Nephron (organoid): ENCODE results near the gene LZTFL1.

Source experiments
- H3K27ac Mint-ChIP-seq, 3 experiments: 2 replicates each; pipeline ENCODE4 v1.8.0; 2020; ENCODE audit warnings: mixed read lengths in 3 of 3, mild to moderate bottlenecking in 2 of 3, moderate library complexity in 1 of 3
- H3K27me3 Mint-ChIP-seq: 2 replicates; pipeline ENCODE4 v1.8.0; 2021; ENCODE audit warnings: low read depth, mild to moderate bottlenecking, moderate library complexity, mixed read lengths
- H3K36me3 Mint-ChIP-seq: 2 replicates; pipeline ENCODE4 v1.8.0; 2020; ENCODE audit warnings: low read depth, mixed read lengths
- H3K4me1 Mint-ChIP-seq: 2 replicates; pipeline ENCODE4 v1.8.0; 2020; ENCODE audit warnings: mixed read lengths
- H3K4me3 Mint-ChIP-seq, 3 experiments: 2 replicates each; pipeline ENCODE4 v1.8.0; 2020; ENCODE audit warnings: mild to moderate bottlenecking in 3 of 3, mixed read lengths in 3 of 3, moderate library complexity in 2 of 3
- H3K9me3 Mint-ChIP-seq: 2 replicates; pipeline ENCODE4 v1.8.0; 2020; ENCODE audit warnings: mixed read lengths
- CTCF ChIP-seq, 3 experiments: fragments of 200-600 bp; sonication (generic); IDR thresholded peaks; one replicate each; pipeline ENCODE4 v1.5.0; 2021; ENCODE audit warnings: antibody characterized with exemption in 3 of 3; ENCODE audit not compliant: unreplicated experiment in 3 of 3

The LZTFL1 gene

GRCh38 chr3:45776611-45777010, 65.3 kb downstream of the LZTFL1 start:
- H3K4me1 Mint-ChIP-seq: peaks cover 5% of the 10 kb centered on the region
- no peak overlapping the region for H3K27ac Mint-ChIP-seq
- peaks cover 50% of the 10 kb centered on the region for H3K27me3 Mint-ChIP-seq
- H3K4me3 Mint-ChIP-seq: no peak overlapping the region
- TF ChIP-seq CTCF (IDR thresholded peaks at IDR 0.05; ENCODE audit: unreplicated experiment in 3 of 3): no peak
- no peaks in the 10 kb centered on the region for H3K36me3 Mint-ChIP-seq
- H3K9me3 Mint-ChIP-seq: no peaks in the 10 kb centered on the region

GRCh38 chr3:45776301-45776595, 65.7 kb downstream of the LZTFL1 start:
- no peak for TF ChIP-seq CTCF (IDR thresholded peaks at IDR 0.05; ENCODE audit: unreplicated experiment in 3 of 3)
- Mint-ChIP-seq H3K4me1 (peaks cover 5% of the 10 kb centered on the region), H3K27ac (no peak overlapping the region), H3K9me3 (no peaks in the 10 kb centered on the region), H3K36me3 (no peaks in the 10 kb centered on the region), H3K27me3 (peaks cover 47% of the 10 kb centered on the region), H3K4me3 (no peak overlapping the region)

- Mint-ChIP-seq H3K27ac (no peak overlapping the region), H3K4me3 (no peak overlapping the region), H3K27me3 (peaks cover 46% of the 10 kb centered on the region), H3K9me3 (no peaks in the 10 kb centered on the region), H3K4me1 (peaks cover 5% of the 10 kb centered on the region), H3K36me3 (no peaks in the 10 kb centered on the region)
- TF ChIP-seq CTCF (IDR thresholded peaks at IDR 0.05; ENCODE audit: unreplicated experiment in 3 of 3): no peak
Observed at GRCh38 chr3:45775571-45776300, 66.2 kb downstream of the LZTFL1 start.

- TF ChIP-seq CTCF (IDR thresholded peaks at IDR 0.05; ENCODE audit: unreplicated experiment in 3 of 3): no peak
- Mint-ChIP-seq H3K9me3 (no peaks in the 10 kb centered on the region), H3K27ac (no peak overlapping the region), H3K27me3 (peaks cover 50% of the 10 kb centered on the region), H3K4me3 (no peak overlapping the region), H3K36me3 (no peaks in the 10 kb centered on the region), H3K4me1 (peaks cover 5% of the 10 kb centered on the region)
Observed at GRCh38 chr3:45774581-45775521, 67.1 kb downstream of the LZTFL1 start.

- no peak for TF ChIP-seq CTCF (IDR thresholded peaks at IDR 0.05; ENCODE audit: unreplicated experiment in 3 of 3)
- Mint-ChIP-seq H3K27ac (no peak overlapping the region), H3K27me3 (peaks cover 45% of the 10 kb centered on the region), H3K4me1 (peaks cover 5% of the 10 kb centered on the region), H3K9me3 (no peaks in the 10 kb centered on the region), H3K36me3 (no peaks in the 10 kb centered on the region), H3K4me3 (no peak overlapping the region)
Observed at GRCh38 chr3:45773714-45774449, 68.0 kb downstream of the LZTFL1 start.
